Hematopoietic multipotent progenitor cell treated with erythropoietin and hydrocortisone succinate and interleukin-3 and kit ligand, for 17 days (in vitro differentiated cells): ENCODE data around the gene AMOTL1.

ENCODE experiments used
- DNase-seq: peaks from one replicate; pipeline ENCODE4 v3.0.0-alpha.2; 2015; ENCODE audit warnings: low spot score

The AMOTL1 gene, protein sequence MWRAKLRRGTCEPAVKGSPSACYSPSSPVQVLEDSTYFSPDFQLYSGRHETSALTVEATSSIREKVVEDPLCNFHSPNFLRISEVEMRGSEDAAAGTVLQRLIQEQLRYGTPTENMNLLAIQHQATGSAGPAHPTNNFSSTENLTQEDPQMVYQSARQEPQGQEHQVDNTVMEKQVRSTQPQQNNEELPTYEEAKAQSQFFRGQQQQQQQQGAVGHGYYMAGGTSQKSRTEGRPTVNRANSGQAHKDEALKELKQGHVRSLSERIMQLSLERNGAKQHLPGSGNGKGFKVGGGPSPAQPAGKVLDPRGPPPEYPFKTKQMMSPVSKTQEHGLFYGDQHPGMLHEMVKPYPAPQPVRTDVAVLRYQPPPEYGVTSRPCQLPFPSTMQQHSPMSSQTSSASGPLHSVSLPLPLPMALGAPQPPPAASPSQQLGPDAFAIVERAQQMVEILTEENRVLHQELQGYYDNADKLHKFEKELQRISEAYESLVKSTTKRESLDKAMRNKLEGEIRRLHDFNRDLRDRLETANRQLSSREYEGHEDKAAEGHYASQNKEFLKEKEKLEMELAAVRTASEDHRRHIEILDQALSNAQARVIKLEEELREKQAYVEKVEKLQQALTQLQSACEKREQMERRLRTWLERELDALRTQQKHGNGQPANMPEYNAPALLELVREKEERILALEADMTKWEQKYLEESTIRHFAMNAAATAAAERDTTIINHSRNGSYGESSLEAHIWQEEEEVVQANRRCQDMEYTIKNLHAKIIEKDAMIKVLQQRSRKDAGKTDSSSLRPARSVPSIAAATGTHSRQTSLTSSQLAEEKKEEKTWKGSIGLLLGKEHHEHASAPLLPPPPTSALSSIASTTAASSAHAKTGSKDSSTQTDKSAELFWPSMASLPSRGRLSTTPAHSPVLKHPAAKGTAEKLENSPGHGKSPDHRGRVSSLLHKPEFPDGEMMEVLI

GRCh38 chr11:94767701-94768601 is at the start of gene AMOTL1:
Gene AMOTL1 (plus strand): TSS chr11:94768356. CDS start chr11:94768512, 156 bp downstream.
- DNase-seq = no peak

DNA sequence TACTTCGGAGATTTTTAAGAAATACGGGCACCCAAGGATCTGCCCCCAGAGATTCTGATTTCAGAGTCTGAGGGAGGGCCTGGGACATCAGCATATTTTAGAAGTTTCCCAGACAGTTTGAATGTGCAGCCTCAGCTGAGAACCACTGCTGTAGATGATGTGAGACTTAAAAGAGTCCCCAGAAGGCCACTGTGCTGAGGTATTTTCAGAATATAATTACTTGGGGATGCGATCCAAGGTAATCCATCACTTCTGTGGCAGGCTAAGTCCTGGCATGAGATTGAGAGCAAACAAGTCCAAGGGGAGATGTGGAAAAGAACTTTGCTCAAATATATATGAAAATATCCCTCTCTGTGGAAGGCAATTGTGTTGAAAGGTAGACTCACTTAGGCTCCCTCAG is 48.3 kb upstream of the AMOTL1 start:
- DNase-seq = no peak

DNA sequence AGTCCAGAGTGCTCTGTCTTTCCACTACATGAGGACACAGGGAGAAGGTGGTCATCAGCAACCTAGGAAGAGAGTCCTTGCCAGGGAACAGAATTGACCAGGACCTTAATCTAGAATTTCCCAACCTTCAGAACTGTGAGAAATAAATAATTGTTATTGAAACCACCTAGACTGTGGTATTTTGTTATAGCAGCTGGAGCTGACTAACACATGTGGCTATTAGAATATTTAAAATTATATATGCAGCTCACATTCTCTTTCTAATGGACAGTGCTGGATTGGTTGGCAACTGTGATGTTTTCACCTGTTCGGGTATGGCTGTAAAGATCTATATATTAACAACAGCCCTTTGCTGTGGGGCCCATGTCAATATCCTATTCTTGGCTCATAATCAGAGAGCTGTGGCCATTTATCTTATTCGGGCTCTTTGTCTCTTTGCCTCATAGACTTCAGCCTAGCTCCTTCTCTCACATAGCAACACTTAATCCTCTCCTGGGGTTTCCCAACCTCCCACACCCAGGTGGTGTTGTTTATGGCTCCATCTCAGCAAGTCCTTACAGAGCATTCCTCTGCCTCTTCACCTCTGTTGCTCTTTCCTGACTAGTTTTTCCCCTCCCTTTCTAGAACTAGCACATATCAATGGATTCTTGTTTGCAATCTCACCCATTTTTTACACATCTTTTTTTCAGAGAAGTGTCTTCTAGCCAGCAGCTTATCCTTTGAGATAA is 46.4 kb upstream of the AMOTL1 start:
- DNase-seq = no peak

GRCh38 chr11:94722735-94723134 is 45.4 kb upstream of the AMOTL1 start:
- DNase-seq = no peak

DNA sequence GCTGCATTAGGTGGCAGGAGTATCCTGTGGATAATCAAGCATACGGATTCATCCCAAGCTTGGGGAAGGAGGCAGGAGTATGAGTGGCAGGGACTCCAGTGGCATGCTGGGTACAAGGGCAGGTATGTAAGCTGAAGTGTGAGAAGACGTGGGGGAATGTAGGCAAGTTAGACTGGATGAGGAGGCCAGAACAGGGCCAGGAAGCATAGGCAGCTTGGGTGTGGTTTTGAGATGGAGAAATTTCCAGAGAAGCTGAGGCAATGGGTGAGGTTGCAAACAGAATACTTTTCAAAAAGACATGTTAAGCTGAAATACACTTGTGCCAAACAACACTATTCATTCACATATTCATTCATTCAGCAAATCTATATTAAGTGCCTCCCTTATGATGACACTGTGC is 43.1 kb upstream of the AMOTL1 start:
- no peak for DNase-seq

- DNase-seq = no peak
These were observed 40.3 kb upstream of the AMOTL1 start for GRCh38 chr11:94727819-94728218.

GRCh38 chr11:94728541-94728940 is 39.6 kb upstream of the AMOTL1 start:
- DNase-seq = no peak

DNA sequence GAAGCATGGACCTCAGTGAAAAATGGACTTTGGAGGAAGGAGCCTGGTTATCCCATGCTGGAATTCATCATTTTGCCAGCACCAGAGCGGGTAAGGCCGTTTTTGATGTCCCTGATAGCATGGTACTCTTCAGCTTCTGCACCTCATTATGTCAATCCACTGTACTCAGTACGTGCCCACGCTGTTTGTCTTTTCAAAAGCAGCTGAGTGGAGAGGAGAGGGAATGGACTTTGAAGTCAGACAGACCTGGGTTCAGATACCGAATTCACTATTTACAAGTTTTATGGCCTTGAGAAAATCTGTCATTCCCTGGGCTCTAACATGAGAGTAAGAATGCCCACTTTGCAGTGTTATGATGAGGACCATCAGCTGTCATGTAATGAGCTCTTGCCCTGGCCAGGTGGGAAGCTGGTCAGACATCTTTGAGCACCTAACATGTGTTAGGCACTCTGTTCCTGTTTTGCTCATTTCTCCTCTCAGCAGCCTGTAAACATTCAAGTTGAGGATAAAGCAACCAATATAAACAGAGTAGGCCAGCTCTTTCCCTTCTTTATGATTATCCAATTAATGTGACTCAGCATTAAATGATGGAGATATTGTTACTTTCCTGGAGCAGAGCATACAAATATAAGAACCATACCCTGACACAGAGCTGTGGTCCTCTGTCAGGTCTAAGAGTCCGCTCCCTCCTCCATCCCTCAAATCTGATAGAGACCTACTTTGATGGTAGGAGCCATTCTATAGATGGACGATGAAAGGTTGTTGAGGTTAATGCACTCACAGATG is 39.0 kb upstream of the AMOTL1 start:
- no peak for DNase-seq

DNA sequence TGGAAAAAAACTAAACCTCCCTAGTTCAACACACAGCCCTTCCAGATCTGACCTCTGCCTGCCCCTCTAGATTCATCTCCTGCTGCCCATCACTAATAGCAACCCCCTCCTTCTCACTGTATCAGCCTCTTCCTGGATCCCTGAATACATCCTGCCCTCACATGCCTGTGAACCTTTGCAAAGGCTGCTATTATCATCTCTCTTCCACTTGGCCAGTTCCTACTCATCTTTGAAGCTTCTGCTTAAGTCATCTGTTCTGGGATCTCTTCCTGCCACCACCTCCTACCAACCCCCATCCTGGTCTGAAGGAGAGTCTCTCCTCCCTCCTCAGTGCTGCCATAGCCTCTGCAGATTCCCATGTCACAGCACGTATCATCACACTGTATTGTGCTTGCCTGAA is 38.0 kb upstream of the AMOTL1 start:
- no peak for DNase-seq

DNA sequence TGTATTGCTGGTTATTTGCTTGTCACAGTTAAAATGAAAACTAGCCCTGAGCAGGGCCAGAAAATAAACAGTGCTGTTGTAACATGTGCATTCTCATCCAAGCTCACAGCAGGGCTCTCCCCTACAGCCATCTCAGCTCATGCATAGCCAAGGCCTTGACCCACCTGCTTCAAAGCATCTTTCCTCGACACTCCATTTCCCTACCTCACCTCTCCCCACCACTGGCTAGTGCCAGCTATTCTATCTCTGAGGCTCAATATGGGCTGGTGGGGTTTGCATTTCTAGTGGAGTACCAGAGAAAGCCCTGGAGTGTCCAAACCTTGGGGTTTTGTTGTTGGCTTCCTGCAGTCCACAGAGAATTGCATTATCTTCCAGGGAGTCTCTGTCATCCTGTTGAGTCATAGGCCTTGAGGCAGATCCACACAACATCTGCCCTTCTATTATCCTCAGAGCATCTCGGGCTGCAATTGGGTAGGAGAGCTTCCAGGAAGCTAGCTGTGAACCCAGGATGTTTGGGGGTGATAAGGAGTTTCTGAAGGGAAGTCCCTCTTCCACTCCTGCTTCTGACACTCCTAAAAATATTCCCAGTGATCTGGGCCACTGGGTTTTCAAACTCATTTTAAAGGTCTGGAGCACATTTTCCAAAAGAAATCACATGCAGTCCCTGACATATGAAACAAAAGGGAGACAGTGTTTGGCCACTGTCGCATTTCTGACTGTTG is 36.1 kb upstream of the AMOTL1 start:
- DNase-seq = no peak

- no peak for DNase-seq
These were observed 35.4 kb upstream of the AMOTL1 start for GRCh38 chr11:94732617-94733281.

GRCh38 chr11:94734563-94735275 is 33.4 kb upstream of the AMOTL1 start:
- no peak for DNase-seq

DNA sequence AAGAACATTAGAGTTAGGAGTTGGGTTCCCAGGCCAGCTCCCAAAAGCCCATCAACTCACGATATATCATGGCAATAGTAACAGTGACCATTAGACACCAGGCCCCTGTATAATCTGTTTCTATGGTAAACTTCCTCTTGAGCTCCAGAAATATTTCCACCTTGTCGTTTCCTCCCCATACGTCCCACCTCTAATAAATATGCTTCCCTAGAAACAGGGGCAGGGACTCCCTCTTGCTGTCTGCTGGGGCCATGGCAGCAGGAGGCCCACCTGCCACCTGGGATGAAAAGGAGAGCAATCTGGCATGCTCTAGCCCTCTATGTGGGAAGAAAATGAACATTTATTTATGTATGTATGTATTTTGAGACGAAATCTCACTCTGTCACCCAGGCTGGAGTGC is 32.2 kb upstream of the AMOTL1 start:
- no peak for DNase-seq

DNA sequence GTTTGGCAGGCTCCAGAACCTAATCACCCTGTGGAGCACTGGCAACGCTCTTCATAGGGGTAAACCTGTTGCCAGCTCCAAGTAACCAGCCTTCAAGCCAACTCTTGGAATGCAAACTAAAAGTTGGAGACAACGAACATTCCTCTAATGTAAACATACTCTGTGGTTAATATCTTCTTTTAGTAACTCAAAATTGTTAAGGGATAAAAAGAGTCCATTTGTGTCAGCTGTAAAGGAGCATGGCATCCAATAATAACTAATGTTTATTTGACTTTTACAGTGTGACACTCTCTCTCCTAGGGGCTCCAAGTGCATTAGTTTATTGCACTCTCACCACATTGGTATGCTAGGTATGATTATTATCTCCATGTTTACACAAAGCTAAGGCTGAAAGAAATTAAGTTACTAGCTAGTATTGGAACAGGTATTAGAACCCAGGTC is 31.0 kb upstream of the AMOTL1 start:
- no peak for DNase-seq

- no peak for DNase-seq
These were observed 29.4 kb upstream of the AMOTL1 start for GRCh38 chr11:94738746-94739145.

- DNase-seq = no peak
These were observed 28.8 kb upstream of the AMOTL1 start for GRCh38 chr11:94739331-94739730.

DNA sequence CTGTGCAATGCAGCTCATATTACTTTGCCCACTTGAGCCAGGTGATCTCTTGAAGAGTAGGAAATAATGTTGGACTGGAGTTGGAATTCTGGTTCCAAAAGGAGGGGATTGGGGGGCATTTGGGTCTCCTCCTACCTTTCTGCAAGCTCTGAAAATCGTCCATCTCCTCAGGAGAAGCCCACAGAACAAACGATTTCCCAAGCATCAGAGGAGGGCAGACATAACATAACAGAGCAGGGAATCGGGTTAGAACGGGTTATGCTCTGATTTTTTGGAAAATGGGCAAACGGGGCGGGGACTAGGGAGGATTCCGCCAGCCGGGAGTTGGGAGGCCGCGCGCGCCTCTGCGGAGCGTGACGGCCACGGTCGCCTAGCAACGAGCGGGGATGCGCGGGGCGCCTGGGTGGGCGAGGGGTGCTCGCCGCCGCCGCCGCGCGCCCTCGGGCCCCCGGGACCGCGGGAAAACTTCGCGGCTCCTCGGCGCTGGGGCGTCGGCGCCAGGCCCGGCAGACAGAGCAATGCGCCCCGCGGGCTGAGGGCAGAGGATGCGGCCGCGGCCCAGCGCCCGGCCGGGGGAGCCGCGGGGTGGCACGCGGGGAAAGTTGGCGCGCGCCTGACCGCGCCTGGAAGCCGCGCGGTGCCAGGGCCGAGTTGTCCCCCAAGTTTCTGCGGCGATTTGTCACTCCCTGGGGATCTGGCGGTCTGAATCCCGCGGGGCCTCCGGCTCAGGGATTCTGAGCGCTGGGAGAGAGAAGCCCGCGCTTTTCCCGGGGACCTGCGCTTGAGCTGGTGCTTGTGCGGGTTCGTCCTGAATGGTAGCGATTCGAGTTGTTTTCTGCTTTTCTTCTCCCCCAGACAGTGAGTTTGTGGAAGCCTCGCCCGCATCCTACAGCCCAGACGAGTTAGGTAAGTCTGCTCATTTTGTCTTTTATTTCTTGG is 27.8 kb upstream of the AMOTL1 start:
- no peak for DNase-seq
